NK-92 (cell line): ENCODE results near the gene SH2D2A.

Experiments used
- DNase-seq: peaks from one replicate; lab custom pipeline; 2025; ENCODE audit not compliant: unreplicated experiment; lab: John Stamatoyannopoulos, UW

SH2D2A gene

GRCh38 chr1:156816561-156817328 lies at the start of gene SH2D2A:
SH2D2A (minus strand) TSS chr1:156816848; CDS start chr1:156816708, 140 bp downstream.
- peak; percentile 91 for DNase-seq

GRCh38 chr1:156865865-156866248 lies 49.2 kb upstream of the SH2D2A start:
- DNase-seq, result no peak

GRCh38 chr1:156865258-156865657 lies 48.6 kb upstream of the SH2D2A start:
- no peak for DNase-seq

- no peak for DNase-seq
These were observed 48.1 kb upstream of the SH2D2A start for GRCh38 chr1:156864796-156865195.

- DNase-seq, result no peak
These were observed 47.0 kb upstream of the SH2D2A start for GRCh38 chr1:156863631-156864030.

GRCh38 chr1:156862997-156863599 lies 46.5 kb upstream of the SH2D2A start:
- no peak for DNase-seq

GRCh38 chr1:156862584-156862983 lies 45.9 kb upstream of the SH2D2A start:
- DNase-seq, result no peak

- no peak for DNase-seq
These were observed 44.2 kb upstream of the SH2D2A start, which contains the start of gene NTRK1 for GRCh38 chr1:156860628-156861423. NTRK1 (plus strand) TSS chr1:156860865; CDS start chr1:156860935, 70 bp downstream.

GRCh38 chr1:156860113-156860627 lies 43.5 kb upstream of the SH2D2A start:
- DNase-seq, result no peak

- no peak for DNase-seq
These were observed 43.0 kb upstream of the SH2D2A start for GRCh38 chr1:156859523-156860112.

- no peak for DNase-seq
These were observed 42.4 kb upstream of the SH2D2A start, which contains the start of gene INSRR for GRCh38 chr1:156858959-156859522. INSRR (minus strand) TSS chr1:156859117; CDS start chr1:156858621, 496 bp downstream.

GRCh38 chr1:156858555-156858956 lies 41.9 kb upstream of the SH2D2A start:
- DNase-seq, result no peak

GRCh38 chr1:156857532-156857931 lies 40.9 kb upstream of the SH2D2A start:
- no peak for DNase-seq

- no peak for DNase-seq
These were observed 39.7 kb upstream of the SH2D2A start for GRCh38 chr1:156856282-156856785.

- DNase-seq, result no peak
These were observed 38.0 kb upstream of the SH2D2A start for GRCh38 chr1:156854634-156855033.

GRCh38 chr1:156853761-156854160 lies 37.1 kb upstream of the SH2D2A start:
- no peak for DNase-seq

- no peak for DNase-seq
These were observed 35.8 kb upstream of the SH2D2A start for GRCh38 chr1:156852418-156852874.

- DNase-seq, result no peak
These were observed 35.2 kb upstream of the SH2D2A start for GRCh38 chr1:156851779-156852417.

GRCh38 chr1:156849151-156849496 lies 32.5 kb upstream of the SH2D2A start:
- no peak for DNase-seq
